Skeletal muscle tissue (tissue), 4 donors: ENCODE data around the gene RGS19. TPM values are rescaled to one million over a fixed set of nuclear protein-coding genes. Genes with fewer than 3 reads are reported as not detected.

Experiments used
- H3K27ac ChIP-seq: one replicate; pipeline ENCODE4 v1.7.0; 2013; ENCODE audit warnings: mild to moderate bottlenecking, low read depth, low read length, inconsistent platforms
- H3K27me3 ChIP-seq, 3 donors: one replicate each; pipeline ENCODE4 v1.7.0; 2013; ENCODE audit warnings: low read length in 3 of 3; ENCODE audit not compliant: control insufficient read depth in 3 of 3, insufficient read depth in 3 of 3
- H3K36me3 ChIP-seq, 3 donors: one replicate each; pipeline ENCODE4 v1.7.0; 2013; ENCODE audit warnings: low read length in 3 of 3; ENCODE audit not compliant: control insufficient read depth in 3 of 3, insufficient read depth in 3 of 3
- H3K4me1 ChIP-seq, 3 donors: one replicate each; pipeline ENCODE4 v1.7.0; 2013; ENCODE audit warnings: low read length in 3 of 3, mild to moderate bottlenecking in 3 of 3; ENCODE audit not compliant: control insufficient read depth in 3 of 3, insufficient read depth in 3 of 3
- H3K4me3 ChIP-seq, 3 donors: one replicate each; pipeline ENCODE4 v1.7.0; 2013; ENCODE audit warnings: low read length in 3 of 3
- H3K9ac ChIP-seq, 3 donors: one replicate each; pipeline ENCODE4 v1.7.0; 2013; ENCODE audit warnings: low read length in 3 of 3, mild to moderate bottlenecking in 3 of 3, moderate library complexity in 2 of 3, low read depth in 1 of 3
- H3K9me3 ChIP-seq, 3 donors: one replicate each; pipeline ENCODE4 v1.7.0; 2013; ENCODE audit warnings: low read length in 3 of 3; ENCODE audit not compliant: control insufficient read depth in 3 of 3
- total RNA-seq: library from RNA; depleted of rRNA; stranded (reverse); fragments of >200 nt; gene quantifications from one replicate; pipeline ENCODE4 v1.2.3, GENCODE V29; 2014
- donor health status: Osteomylitis.

RGS19 gene
- total RNA-seq, 1 donor from 2014 or later: 5.2 TPM

- Histone ChIP-seq H3K27ac (no peak overlapping the region), H3K4me3 (no peak overlapping the region), H3K9me3 (no peaks in the 10 kb centered on the region), H3K9ac (no peak overlapping the region), H3K27me3 (peaks cover 3 to 13% (median 10%) of the 10 kb centered on the region in 3 donors), H3K36me3 (no peaks in the 10 kb centered on the region), H3K4me1 (peaks cover 0 to 4% (median 3%) of the 10 kb centered on the region in 3 donors)
Measured at GRCh38 chr20:64115171-64115911, 36.0 kb upstream of the RGS19 start.

GRCh38 chr20:64114356-64114971 is 35.1 kb upstream of the RGS19 start:
- Histone ChIP-seq H3K27ac (no peak overlapping the region), H3K4me1 (no peaks in the 10 kb centered on the region), H3K27me3 (peaks cover 3 to 15% (median 10%) of the 10 kb centered on the region in 3 donors), H3K9ac (no peak overlapping the region), H3K36me3 (no peaks in the 10 kb centered on the region), H3K4me3 (no peak overlapping the region), H3K9me3 (no peaks in the 10 kb centered on the region)

- H3K27ac ChIP-seq: no peak overlapping the region
- no peak overlapping the region for H3K9ac ChIP-seq
- H3K27me3 ChIP-seq: peaks cover 3 to 20% (median 10%) of the 10 kb centered on the region in 3 donors
- no peaks in the 10 kb centered on the region for H3K4me1 ChIP-seq
- no peaks in the 10 kb centered on the region for H3K36me3 ChIP-seq
- no peak overlapping the region for H3K4me3 ChIP-seq
- no peaks in the 10 kb centered on the region for H3K9me3 ChIP-seq
Measured at GRCh38 chr20:64113796-64114355, 34.6 kb upstream of the RGS19 start.

GRCh38 chr20:64113444-64113775 is 34.1 kb upstream of the RGS19 start:
- H3K9me3 ChIP-seq: no peaks in the 10 kb centered on the region
- no peak overlapping the region for H3K9ac ChIP-seq
- H3K27ac ChIP-seq: no peak overlapping the region
- peaks cover 3 to 25% (median 10%) of the 10 kb centered on the region in 3 donors for H3K27me3 ChIP-seq
- H3K4me3 ChIP-seq: no peak overlapping the region
- H3K36me3 ChIP-seq: no peaks in the 10 kb centered on the region
- H3K4me1 ChIP-seq: no peaks in the 10 kb centered on the region

GRCh38 chr20:64112691-64113443 is 33.5 kb upstream of the RGS19 start:
- Histone ChIP-seq H3K27me3 (peaks cover 6 to 30% (median 10%) of the 10 kb centered on the region in 3 donors), H3K4me1 (no peaks in the 10 kb centered on the region), H3K9ac (no peak overlapping the region), H3K4me3 (no peak overlapping the region), H3K36me3 (no peaks in the 10 kb centered on the region), H3K9me3 (no peaks in the 10 kb centered on the region), H3K27ac (no peak overlapping the region)

GRCh38 chr20:64111841-64112641 is 32.7 kb upstream of the RGS19 start:
- H3K36me3 ChIP-seq: no peaks in the 10 kb centered on the region
- peaks cover 10 to 38% (median 12%) of the 10 kb centered on the region in 3 donors for H3K27me3 ChIP-seq
- H3K9me3 ChIP-seq: no peaks in the 10 kb centered on the region
- no peak overlapping the region for H3K4me3 ChIP-seq
- no peak overlapping the region for H3K27ac ChIP-seq
- no peaks in the 10 kb centered on the region for H3K4me1 ChIP-seq
- no peak overlapping the region for H3K9ac ChIP-seq

GRCh38 chr20:64110411-64111068 is 31.2 kb upstream of the RGS19 start:
- Histone ChIP-seq H3K4me3 (no peak overlapping the region), H3K27ac (no peak overlapping the region), H3K36me3 (no peaks in the 10 kb centered on the region), H3K4me1 (no peaks in the 10 kb centered on the region), H3K9ac (no peak overlapping the region), H3K27me3 (peaks cover 19 to 41% (median 22%) of the 10 kb centered on the region in 3 donors), H3K9me3 (no peaks in the 10 kb centered on the region)

GRCh38 chr20:64109831-64110391 is 30.6 kb upstream of the RGS19 start:
- Histone ChIP-seq H3K4me3 (no peak overlapping the region), H3K4me1 (no peaks in the 10 kb centered on the region), H3K9me3 (no peaks in the 10 kb centered on the region), H3K36me3 (no peaks in the 10 kb centered on the region), H3K27me3 (peaks cover 22 to 44% (median 22%) of the 10 kb centered on the region in 3 donors), H3K27ac (no peak overlapping the region), H3K9ac (no peak overlapping the region)
